PC-3 (cell line): ENCODE data around the gene PRR23C. TPM values are rescaled to one million over a fixed set of nuclear protein-coding genes. Genes with fewer than 3 reads are reported as not detected.

Experiments
- ATAC-seq: fragments of 200-7000 bp; cut with Tn5 transposase; 2 replicates; pipeline ENCODE4 v1.9.1; 2020; ENCODE audit warnings: mild to moderate bottlenecking, moderate library complexity
- Bru-seq: library from RNA; stranded (reverse); fragments of 400-500 nt; gene quantifications from one replicate; lab custom pipeline; 2021; lab: Mats Ljungman, UMichigan
- BruChase-seq, 2 experiments: library from RNA; stranded (reverse); fragments of 400-500 nt; gene quantifications; one replicate each; lab custom pipeline; 2021; lab: Mats Ljungman, UMichigan
- BruUV-seq: library from RNA; stranded (reverse); fragments of 400-500 nt; replicated peaks from 2 replicates; lab custom pipeline; 2021; lab: Mats Ljungman, UMichigan
- CTCF ChIA-PET: fragments of 300-600 bp; sonication (Branson Sonifier 250); formaldehyde crosslinking; loops from one replicate; lab custom pipeline; 2022; ENCODE audit warnings: antibody characterized with exemption; lab: Charles Lee
- POLR2A ChIA-PET: fragments of 300-600 bp; sonication (Branson Sonifier 250); formaldehyde crosslinking; loops from one replicate; lab custom pipeline; 2022; ENCODE audit warnings: antibody characterized with exemption; ENCODE audit not compliant: unreplicated experiment; lab: Charles Lee
- DNase-seq: peaks from one replicate; pipeline ENCODE4 v3.0.0-alpha.2; 2015
- H2AFZ ChIP-seq: fragments of 300-600 bp; sonication (generic); 2 replicates; pipeline ENCODE4 v1.6.0; 2016; ENCODE audit warnings: antibody characterized with exemption, low read length
- H3F3A ChIP-seq: fragments of 300-600 bp; sonication (generic); one replicate; pipeline ENCODE4 v1.6.0; 2017; ENCODE audit warnings: antibody characterized with exemption, low read length, control low read depth, mild to moderate bottlenecking; ENCODE audit not compliant: unreplicated experiment
- H3K27ac ChIP-seq: fragments of 300-600 bp; sonication (generic); 2 replicates; pipeline ENCODE4 v1.5.1; 2016; ENCODE audit warnings: mild to moderate bottlenecking, low read length
- H3K27me3 ChIP-seq: fragments of 300-600 bp; sonication (generic); 2 replicates; pipeline ENCODE4 v1.6.1; 2016; ENCODE audit warnings: low read length, mixed read lengths
- H3K36me3 ChIP-seq: fragments of 300-600 bp; sonication (generic); 2 replicates; pipeline ENCODE4 v1.6.1; 2016; ENCODE audit warnings: low read depth, mixed run types, low read length, mixed read lengths
- H3K4me1 ChIP-seq: fragments of 300-600 bp; sonication (generic); 2 replicates; pipeline ENCODE4 v1.5.1; 2016; ENCODE audit warnings: low read length; ENCODE audit not compliant: insufficient read depth
- H3K4me2 ChIP-seq: fragments of 300-600 bp; sonication (generic); 2 replicates; pipeline ENCODE4 v1.6.0; 2016; ENCODE audit warnings: low read length
- H3K4me3 ChIP-seq: fragments of 300-600 bp; sonication (generic); 2 replicates; pipeline ENCODE4 v1.5.1; 2016; ENCODE audit warnings: mild to moderate bottlenecking, low read length, mixed read lengths
- H3K79me2 ChIP-seq: fragments of 300-600 bp; sonication (generic); 2 replicates; pipeline ENCODE4 v1.6.1; 2017; ENCODE audit warnings: low read length, mixed read lengths
- H3K9ac ChIP-seq: fragments of 300-600 bp; sonication (generic); 2 replicates; pipeline ENCODE4 v1.6.0; 2016; ENCODE audit warnings: mild to moderate bottlenecking, low read length
- H3K9me2 ChIP-seq: fragments of 300-600 bp; sonication (generic); replicated peaks from 2 replicates; pipeline ENCODE4 v1.6.1; 2016; ENCODE audit warnings: mixed run types, low read length, mixed read lengths
- H3K9me3 ChIP-seq: fragments of 300-600 bp; sonication (generic); 2 replicates; pipeline ENCODE4 v1.6.1; 2016; ENCODE audit warnings: low read length, mixed read lengths
- H4K20me1 ChIP-seq: fragments of 300-600 bp; sonication (generic); 2 replicates; pipeline ENCODE4 v1.6.1; 2016; ENCODE audit warnings: low read length, mixed read lengths
- EZH2 ChIP-seq: fragments of 300-600 bp; sonication (generic); IDR thresholded peaks from one replicate; pipeline ENCODE4 v1.6.1; 2017; ENCODE audit warnings: antibody characterized with exemption, mild to moderate bottlenecking, low read length; ENCODE audit not compliant: unreplicated experiment
- EZH2phosphoT487 ChIP-seq: fragments of 300-600 bp; sonication (generic); IDR thresholded peaks from 2 replicates; pipeline ENCODE4 v1.6.1; 2018; ENCODE audit warnings: mild to moderate bottlenecking, antibody characterized with exemption, low read length, borderline replicate concordance
- intact Hi-C: fragments of 100-400 bp; cut with micrococcal nuclease; formaldehyde crosslinking; loops from 2 replicates; pipeline ENCODE4 v1.9.0; 2023
- long read RNA-seq: library from polyadenylated mRNA; unstranded; transcript quantifications from one replicate; pipeline ENCODE4 v2.0.0, GENCODE V29; 2021; ENCODE audit not compliant: unreplicated experiment
- total RNA-seq: library from RNA; depleted of rRNA; stranded (reverse); fragments of >200 nt; gene quantifications from 2 replicates; pipeline ENCODE4 v1.2.3, GENCODE V29; 2014; rRNA removed
- TF ChIP-seq, protein P1 (sequence below): fragments of 300-600 bp; sonication (generic); conservative IDR thresholded peaks from 2 replicates; pipeline ENCODE4 v1.5.1; 2017; ENCODE audit warnings: antibody characterized with exemption, low read depth, mild to moderate bottlenecking, low read length

The PRR23C gene
- total RNA-seq (not detected in 2 replicates), Bru-seq, nascent RNA (not detected), BruChase-seq, experiment 1, labeled RNA remaining after a 6-hour chase (not detected), BruChase-seq, experiment 2, labeled RNA remaining after a 2-hour chase (not detected)
- long read RNA-seq, result 0 reads

DNA sequence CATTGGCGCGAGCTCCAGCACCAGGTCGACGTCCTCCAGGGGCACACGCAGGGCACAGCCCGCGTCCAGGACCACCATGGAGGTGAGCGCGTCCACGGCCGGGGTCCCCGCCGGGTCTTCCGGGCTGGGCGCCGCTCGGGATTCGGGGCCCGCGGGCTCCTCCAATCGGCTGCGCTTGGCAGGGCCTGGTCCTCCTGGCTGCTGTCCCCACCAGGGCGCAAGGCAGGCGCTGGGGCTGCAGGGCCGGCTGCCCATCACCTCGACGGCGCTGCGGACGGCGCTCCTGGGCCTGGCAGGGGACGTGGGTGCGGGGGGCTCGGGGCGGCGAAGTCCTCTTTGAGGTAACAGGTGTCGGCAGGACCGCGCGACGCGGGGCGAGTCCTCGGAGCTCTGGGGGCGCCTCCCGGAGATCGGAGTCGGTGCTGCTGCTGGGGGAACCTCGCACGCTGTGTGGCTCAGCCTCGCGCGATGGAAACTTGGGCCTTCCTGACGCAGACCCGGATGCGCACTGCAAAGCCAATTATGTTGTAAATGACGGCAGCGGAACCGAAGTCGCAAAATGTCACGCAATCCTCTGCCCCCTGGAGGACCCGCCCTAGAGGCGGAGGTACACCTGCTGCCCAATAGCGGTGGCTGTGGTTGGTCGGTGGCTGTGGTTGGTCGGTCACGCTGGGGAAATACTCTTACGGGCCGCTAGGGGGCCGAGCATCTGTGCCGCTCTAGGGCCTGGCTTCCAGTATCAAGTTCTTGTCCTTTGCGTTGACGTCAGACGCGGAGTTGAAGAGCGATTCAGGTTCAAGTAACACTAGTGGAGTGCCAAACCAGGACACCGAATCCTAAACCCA, at the start of gene PRR23C:
Gene PRR23C, minus strand, starts transcription at position 527 of the 845 bp plus-strand sequence. Its CDS starts 272 bp downstream, at position 255.
- no peaks in the 10 kb centered on the region for H3K9me3 ChIP-seq
- H3K4me1 ChIP-seq, result no peaks in the 10 kb centered on the region
- DNase-seq (no peak), ATAC-seq (no peak)
- no peak within 1 kb of the TSS for H3K27ac ChIP-seq
- TF ChIP-seq EZH2phosphoT487, result no peak
- TF ChIP-seq EZH2, result no peak
- TF ChIP-seq, protein P1, sequence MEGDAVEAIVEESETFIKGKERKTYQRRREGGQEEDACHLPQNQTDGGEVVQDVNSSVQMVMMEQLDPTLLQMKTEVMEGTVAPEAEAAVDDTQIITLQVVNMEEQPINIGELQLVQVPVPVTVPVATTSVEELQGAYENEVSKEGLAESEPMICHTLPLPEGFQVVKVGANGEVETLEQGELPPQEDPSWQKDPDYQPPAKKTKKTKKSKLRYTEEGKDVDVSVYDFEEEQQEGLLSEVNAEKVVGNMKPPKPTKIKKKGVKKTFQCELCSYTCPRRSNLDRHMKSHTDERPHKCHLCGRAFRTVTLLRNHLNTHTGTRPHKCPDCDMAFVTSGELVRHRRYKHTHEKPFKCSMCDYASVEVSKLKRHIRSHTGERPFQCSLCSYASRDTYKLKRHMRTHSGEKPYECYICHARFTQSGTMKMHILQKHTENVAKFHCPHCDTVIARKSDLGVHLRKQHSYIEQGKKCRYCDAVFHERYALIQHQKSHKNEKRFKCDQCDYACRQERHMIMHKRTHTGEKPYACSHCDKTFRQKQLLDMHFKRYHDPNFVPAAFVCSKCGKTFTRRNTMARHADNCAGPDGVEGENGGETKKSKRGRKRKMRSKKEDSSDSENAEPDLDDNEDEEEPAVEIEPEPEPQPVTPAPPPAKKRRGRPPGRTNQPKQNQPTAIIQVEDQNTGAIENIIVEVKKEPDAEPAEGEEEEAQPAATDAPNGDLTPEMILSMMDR, result no peak
- no peak within 1 kb of the TSS for H3K9ac ChIP-seq
- H3K36me3 ChIP-seq, result no peaks in the 10 kb centered on the region
- H3K9me2 ChIP-seq, result no peaks in the 10 kb centered on the region
- BruUV-seq, result no TSS peak
- H2AFZ ChIP-seq, result no peak within 1 kb of the TSS
- H3K4me3 ChIP-seq, result no peak within 1 kb of the TSS
- CTCF ChIA-PET, result no interaction called here
- no peaks in the 10 kb centered on the region for H3K27me3 ChIP-seq
- intact Hi-C loops, result no loop called here
- no peaks in the 10 kb centered on the region for H3K79me2 ChIP-seq
- POLR2A ChIA-PET, result no interaction called here
- H3K4me2 ChIP-seq, result no peak within 1 kb of the TSS
- H4K20me1 ChIP-seq, result no peaks in the 10 kb centered on the region
- no peaks in the 10 kb centered on the region for H3F3A ChIP-seq

DNA sequence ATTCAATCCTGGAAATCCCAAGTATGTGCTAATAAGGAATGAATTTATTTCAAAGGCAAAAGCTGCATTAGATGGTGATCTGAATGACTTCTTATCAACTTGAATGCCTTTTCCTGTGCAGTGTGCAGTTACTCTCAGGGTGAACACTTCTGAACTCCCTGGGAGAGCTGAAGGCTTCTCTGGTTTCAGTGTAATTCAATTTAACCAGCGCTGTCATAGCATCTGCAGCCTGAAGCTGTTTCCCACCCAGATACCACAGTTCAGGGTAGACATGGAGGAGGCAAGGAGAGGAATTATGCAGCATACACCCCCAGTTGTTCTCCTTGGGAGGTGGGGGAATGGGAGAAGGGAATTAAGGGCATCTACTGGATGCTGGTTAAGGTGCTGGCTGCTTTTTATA, 49.1 kb upstream of the PRR23C start:
- BruUV-seq, result no TSS peak
- H3K79me2 ChIP-seq, result no peaks in the 10 kb centered on the region
- no peaks in the 10 kb centered on the region for H3F3A ChIP-seq
- ChIA-PET CTCF (no interaction called here), POLR2A (no interaction called here)
- DNase-seq (no peak), ATAC-seq (no peak)
- no peaks in the 10 kb centered on the region for H3K36me3 ChIP-seq
- no peaks in the 10 kb centered on the region for H4K20me1 ChIP-seq
- H3K4me1 ChIP-seq, result no peaks in the 10 kb centered on the region
- intact Hi-C loops, result no loop called here
- TF ChIP-seq EZH2 (no peak), EZH2phosphoT487 (no peak)
- TF ChIP-seq, protein P1, result no peak
- no peak overlapping the region for H2AFZ ChIP-seq
- no peak overlapping the region for H3K27ac ChIP-seq
- H3K9ac ChIP-seq, result no peak overlapping the region
- H3K27me3 ChIP-seq, result no peaks in the 10 kb centered on the region
- no peaks in the 10 kb centered on the region for H3K9me2 ChIP-seq
- H3K9me3 ChIP-seq, result no peaks in the 10 kb centered on the region
- H3K4me3 ChIP-seq, result no peak overlapping the region
- H3K4me2 ChIP-seq, result no peak overlapping the region
